Effector CD4-positive, alpha-beta T cell (primary cell): ENCODE results near the gene MBIP.

Experiments used
- DNase-seq: peaks from one replicate; pipeline ENCODE4 v3.0.0-alpha.2; 2020

MBIP gene

DNA sequence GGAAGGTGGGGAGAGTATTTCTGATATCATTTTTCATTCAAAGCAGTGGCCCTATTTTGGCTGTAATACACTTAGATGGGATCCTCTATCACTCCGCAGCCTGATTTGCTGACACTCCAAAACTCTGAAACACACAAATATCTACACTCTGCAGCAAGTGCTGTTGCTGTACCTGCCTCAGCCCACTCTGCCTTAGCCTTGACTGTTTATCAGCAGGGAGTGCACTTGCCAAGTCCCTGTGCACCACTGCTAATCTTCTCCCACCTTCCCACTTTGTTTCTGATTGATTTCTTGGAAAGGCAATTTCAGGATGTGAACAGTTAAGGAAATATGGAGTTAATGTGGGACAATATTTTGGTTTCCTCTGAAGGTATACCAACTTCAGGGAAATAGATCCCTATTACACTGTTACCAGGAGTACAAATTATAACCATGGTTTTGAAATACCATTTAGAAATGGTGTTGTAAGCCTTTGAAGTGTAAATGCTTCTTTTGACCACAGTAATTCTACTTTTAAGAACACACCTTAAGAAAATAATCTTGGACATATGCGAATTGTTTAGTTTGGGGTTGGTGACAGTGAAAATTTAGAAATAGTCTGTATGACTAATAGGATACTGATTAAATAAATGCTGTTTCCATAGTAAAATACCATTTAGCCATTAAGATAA is 59.3 kb downstream of the MBIP start:
- DNase-seq, result no peak

DNA sequence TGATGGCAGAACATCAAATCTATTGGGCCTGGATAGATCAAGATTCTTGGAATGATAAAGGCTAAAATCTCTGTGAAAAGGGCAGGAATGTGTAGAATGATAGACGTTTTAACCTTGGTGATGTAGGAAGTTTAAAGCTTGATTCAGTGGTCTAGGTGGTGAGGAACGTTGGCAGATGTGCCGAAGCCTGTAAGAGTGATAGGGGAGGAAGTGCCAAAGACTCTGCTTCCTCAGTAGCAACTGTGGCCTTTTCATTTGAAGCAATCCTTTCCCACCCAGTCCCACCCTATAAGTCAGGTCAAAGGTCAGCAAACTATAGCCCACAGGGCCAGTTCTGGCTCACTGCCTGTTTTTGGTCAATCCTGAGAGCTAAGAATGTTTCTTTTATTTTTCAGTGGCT is 62.2 kb downstream of the MBIP start:
- no peak for DNase-seq

DNA sequence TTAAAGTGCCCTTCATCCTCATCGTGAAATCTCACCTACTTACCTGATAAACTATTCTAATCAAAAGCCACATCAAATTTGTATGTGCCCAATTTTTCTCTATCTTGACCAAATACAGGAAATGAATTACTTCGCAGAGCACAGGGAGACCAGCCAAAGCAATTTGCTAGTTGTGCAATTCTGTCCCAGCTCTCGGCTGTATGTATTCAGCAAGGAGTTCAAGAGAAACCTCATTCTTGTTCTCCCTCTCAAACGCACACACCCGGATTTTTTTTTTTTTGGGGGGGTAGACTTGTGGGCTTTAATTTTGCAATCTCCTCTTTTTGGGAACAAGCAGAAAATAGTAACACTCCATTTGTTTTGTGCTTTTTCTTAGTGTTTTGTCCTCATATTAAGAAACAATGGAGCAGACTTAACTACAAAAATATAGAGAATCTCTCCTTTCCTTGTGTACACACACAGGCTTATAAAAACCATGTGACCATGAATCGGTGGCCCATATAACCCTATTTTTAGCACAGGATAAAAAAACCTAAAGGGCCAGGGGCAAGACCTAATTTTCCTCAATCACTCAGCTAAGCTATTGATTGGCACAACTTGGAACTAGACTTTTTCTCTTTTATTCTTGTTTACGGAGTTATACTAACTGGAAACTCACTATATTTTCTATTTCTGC is 64.2 kb downstream of the MBIP start:
- DNase-seq, result no peak

DNA sequence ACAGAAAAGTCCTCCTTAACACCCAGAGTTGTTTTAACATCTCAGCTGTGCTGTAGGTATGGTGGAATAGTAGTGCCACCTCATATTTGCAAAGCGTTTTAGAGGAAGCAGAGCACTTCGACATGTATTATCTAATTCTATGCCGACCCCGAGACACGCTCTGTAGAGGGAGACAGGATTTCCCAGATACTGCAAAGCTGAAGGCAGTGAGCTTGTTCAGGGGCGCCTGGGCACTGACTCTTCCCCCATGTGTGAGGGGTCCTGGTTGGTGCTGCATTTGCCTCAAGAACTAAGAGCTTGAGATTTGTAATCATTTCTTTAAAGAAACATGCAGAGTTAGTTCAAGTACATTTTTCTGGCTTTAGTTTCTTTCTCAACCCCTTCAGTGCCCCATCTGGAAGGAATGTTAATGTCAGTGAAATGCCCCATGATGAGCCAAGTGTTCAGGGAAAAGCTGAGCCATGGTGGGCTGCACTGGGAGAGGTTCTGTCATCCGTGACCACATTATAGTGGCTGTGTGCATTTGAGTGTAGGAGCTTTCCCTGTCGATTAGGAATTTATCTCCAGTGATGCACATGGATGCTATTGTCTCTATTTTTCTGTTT is 66.3 kb downstream of the MBIP start:
- no peak for DNase-seq
